GM12874 (cell line): ENCODE measurements around the gene CMTM6.

Source experiments
- TF ChIP-seq, protein P1 (sequence below): IDR thresholded peaks from 2 replicates; pipeline ENCODE4 v1.5.1; 2011; ENCODE audit warnings: low read depth, mild to moderate bottlenecking, control low read depth, low read length, moderate library complexity; ENCODE audit not compliant: insufficient read depth

The CMTM6 gene

DNA sequence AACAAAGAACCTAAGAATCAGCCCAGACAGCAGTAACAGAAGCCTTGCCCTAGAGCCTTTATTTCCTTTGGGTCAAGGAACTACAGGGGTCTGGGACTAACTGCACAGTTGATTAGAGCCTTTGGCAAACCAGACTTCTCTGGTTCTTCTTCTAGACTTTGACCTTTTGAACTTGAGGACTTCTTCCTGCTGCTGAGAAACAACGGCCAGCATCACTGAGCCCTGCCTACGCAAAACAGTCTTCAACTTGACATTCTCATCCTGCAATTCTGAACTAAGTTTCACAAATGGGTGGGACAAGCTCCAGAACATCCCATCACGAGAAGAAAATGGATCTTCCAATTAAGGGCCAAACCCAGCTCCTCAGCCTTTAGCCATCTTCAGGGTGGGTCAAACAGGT lies 31.4 kb downstream of the CMTM6 start:
- TF ChIP-seq, protein P1, sequence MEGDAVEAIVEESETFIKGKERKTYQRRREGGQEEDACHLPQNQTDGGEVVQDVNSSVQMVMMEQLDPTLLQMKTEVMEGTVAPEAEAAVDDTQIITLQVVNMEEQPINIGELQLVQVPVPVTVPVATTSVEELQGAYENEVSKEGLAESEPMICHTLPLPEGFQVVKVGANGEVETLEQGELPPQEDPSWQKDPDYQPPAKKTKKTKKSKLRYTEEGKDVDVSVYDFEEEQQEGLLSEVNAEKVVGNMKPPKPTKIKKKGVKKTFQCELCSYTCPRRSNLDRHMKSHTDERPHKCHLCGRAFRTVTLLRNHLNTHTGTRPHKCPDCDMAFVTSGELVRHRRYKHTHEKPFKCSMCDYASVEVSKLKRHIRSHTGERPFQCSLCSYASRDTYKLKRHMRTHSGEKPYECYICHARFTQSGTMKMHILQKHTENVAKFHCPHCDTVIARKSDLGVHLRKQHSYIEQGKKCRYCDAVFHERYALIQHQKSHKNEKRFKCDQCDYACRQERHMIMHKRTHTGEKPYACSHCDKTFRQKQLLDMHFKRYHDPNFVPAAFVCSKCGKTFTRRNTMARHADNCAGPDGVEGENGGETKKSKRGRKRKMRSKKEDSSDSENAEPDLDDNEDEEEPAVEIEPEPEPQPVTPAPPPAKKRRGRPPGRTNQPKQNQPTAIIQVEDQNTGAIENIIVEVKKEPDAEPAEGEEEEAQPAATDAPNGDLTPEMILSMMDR = no peak

DNA sequence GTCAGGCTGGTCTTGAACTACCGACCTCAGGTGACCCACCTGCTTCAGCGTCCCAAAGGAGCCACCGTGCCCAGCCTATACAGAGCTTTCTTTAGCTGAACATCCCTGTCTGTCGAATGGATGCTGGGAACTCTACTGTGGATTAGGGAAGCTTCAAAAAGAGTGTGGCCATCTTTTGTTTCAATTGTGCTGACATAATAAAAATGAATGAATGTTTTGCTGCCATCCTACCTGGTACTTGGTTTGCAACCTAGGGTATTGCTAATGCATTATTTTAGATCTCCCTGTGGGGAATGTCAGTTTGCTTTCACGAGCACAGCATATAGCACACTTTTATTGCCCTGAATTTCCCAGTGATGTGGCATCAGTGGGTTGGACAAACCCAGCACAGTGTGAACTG lies 32.3 kb downstream of the CMTM6 start:
- TF ChIP-seq, protein P1 = no peak

DNA sequence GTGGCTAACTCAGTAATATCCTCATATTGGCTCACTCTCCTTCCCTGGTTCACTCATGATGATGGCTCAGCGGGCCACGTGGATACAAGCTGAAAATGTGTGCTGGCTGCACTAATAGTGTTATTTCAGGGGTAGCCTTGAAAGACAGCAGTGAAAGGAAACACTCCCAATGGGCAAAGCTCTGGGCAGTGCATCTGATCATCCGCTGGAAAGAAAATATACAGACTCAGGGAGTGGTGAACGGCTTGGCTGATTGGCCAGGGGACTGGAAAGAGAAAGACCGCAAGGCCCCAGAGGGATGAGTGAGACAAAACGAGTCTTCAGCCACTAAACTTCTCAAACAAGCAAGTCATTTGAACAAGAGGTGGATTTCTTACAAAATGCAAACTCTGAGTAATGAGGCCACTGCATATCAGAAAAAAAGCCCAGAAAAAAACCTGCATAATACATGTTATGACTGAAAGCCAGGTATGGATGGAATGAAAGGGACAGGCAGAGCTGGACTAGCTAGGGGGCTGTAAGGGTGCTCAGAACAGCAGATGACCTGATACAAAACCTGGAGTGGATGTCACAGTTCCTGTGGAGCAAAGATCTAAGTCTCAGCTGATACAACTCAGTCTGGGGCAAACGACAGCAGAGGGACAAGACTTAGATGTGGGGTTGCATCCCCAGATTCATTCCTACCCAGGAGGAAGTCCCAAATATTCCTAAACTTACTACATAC lies 33.3 kb downstream of the CMTM6 start:
- TF ChIP-seq, protein P1 = no peak

DNA sequence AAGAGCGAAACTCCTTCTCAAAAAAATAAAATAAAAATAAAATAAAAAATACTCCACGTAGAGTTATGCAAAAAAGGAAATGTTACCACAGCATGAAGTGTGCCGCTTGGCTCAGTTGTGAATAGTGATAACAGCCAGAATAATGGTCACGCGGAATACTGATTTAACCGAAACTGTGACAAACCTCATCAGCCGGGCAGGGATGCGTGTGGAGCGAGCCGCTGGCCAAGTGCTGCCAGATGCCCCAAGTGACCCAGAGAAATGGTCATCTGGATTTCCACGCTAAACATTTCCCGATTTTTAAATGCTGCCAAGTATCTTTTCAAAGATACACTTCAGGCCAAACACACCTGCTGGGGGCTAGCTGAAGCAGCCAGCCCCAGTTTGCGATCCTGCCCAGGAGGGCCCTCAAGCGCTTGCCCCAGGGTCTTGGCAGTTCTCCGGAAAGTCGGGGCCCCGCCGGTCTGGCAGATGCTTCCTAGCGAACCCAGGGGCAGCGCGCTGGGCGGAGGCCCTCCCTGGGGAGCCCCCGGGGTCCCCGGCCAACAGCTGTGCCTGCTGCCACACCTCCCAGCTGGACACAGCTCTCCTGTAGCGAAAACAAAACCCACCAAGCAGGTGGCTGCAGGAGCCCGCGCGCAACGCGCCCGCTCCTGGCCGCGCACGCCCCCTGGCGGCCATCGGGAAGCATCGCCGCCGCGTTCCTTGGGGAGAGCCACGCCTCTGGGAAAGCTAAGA lies 35.1 kb downstream of the CMTM6 start:
- TF ChIP-seq, protein P1 = peak; percentile 99

DNA sequence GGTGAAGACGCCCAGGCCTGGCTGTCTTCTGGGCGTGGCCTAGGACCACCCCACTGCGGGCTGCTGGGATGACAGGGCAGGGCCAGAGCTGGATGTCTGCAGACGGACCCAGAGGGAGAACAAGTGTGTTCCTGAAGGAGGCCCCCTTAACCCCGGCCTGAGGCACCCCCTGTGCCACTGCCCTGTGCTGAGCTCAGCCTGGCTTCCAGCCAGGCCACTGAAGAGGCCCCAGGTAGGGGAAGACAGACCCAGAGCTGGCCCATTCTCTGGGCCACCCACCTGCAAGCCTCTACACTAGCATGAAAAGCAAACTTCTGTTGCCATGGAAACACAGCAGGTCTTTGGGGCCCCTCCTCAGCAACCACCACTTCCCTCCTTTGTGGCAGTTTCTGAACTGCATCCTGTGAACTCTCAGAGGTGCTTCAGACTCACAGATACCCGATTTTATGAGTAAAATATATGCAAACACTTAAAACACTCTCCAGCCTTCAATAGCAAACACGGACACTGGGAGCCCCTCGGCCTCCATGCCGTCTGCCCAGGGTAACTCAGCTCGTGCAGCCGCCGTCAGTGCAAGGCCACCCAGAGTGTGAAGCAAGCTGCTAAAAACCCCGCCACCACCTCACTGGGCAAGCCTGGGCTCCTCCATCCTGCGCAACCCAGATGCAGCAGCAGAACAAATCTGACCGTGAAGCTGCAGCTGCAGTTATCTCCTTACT lies 42.5 kb downstream of the CMTM6 start:
- TF ChIP-seq, protein P1 = no peak

GRCh38 chr3:32459450-32459849 lies 43.2 kb downstream of the CMTM6 start:
- TF ChIP-seq, protein P1 = no peak

GRCh38 chr3:32457971-32458471 lies 44.6 kb downstream of the CMTM6 start:
- TF ChIP-seq, protein P1 = no peak
